GOT3 (cell line): ENCODE results near the gene SOX8.
"Not testable (repeated sequence)": the region's sequence is repeated elsewhere in the genome, so short reads cannot be mapped to it uniquely, and the experiment has no call there.

Source experiments
- DNase-seq: peaks from one replicate; lab custom pipeline; 2025; ENCODE audit warnings: mixed read lengths; lab: John Stamatoyannopoulos, UW

Gene SOX8

GRCh38 chr16:981695-982144 is at the start of gene SOX8:
TSS of gene SOX8 (plus strand) at chr16:981770. CDS start at chr16:981923, 153 bp downstream.
- no peak for DNase-seq

- no peak for DNase-seq
These were observed 48.7 kb upstream of the SOX8 start for GRCh38 chr16:932831-933330.

- DNase-seq: no peak
These were observed 48.0 kb upstream of the SOX8 start for GRCh38 chr16:933581-933980.

- no peak for DNase-seq
These were observed 47.4 kb upstream of the SOX8 start for GRCh38 chr16:934178-934577.

- DNase-seq: no peak
These were observed 45.9 kb upstream of the SOX8 start for GRCh38 chr16:935684-936083.

GRCh38 chr16:937311-937710 is 44.3 kb upstream of the SOX8 start:
- DNase-seq: no peak

GRCh38 chr16:937723-938122 is 43.8 kb upstream of the SOX8 start:
- no peak for DNase-seq

- no peak for DNase-seq
These were observed 43.4 kb upstream of the SOX8 start for GRCh38 chr16:938136-938535.

- DNase-seq: no peak
These were observed 42.8 kb upstream of the SOX8 start for GRCh38 chr16:938752-939151.

GRCh38 chr16:939311-939710 is 42.3 kb upstream of the SOX8 start:
- DNase-seq: no peak

GRCh38 chr16:939941-940340 is 41.6 kb upstream of the SOX8 start:
- DNase-seq: no peak

- no peak for DNase-seq
These were observed 39.0 kb upstream of the SOX8 start for GRCh38 chr16:942436-943060.

GRCh38 chr16:943971-944370 is 37.6 kb upstream of the SOX8 start:
- no peak for DNase-seq

- DNase-seq: no peak
These were observed 36.1 kb upstream of the SOX8 start for GRCh38 chr16:945271-946047.

GRCh38 chr16:946048-946395 is 35.5 kb upstream of the SOX8 start:
- DNase-seq: no peak

- DNase-seq: no peak
These were observed 34.2 kb upstream of the SOX8 start for GRCh38 chr16:947255-947921.

- DNase-seq: not testable (repeated sequence)
These were observed 33.7 kb upstream of the SOX8 start for GRCh38 chr16:947922-948303.

GRCh38 chr16:948767-949166 is 32.8 kb upstream of the SOX8 start:
- DNase-seq: not testable (repeated sequence)

- DNase-seq: not testable (repeated sequence)
These were observed 30.6 kb upstream of the SOX8 start for GRCh38 chr16:950733-951573.

- DNase-seq: no peak
These were observed 29.8 kb upstream of the SOX8 start for GRCh38 chr16:951660-952301.

GRCh38 chr16:952321-952720 is 29.2 kb upstream of the SOX8 start:
- DNase-seq: no peak

GRCh38 chr16:953818-954217 is 27.8 kb upstream of the SOX8 start:
- DNase-seq: not testable (repeated sequence)
